SU-DHL-6 (cell line): ENCODE data around the gene FNIP2.

Experiments
- H2AFZ ChIP-seq: fragments of 200-600 bp; sonication (generic); 2 replicates; pipeline ENCODE4 v1.6.1; 2014; ENCODE audit warnings: low read depth, mild to moderate bottlenecking, moderate library complexity, mixed read lengths, antibody characterized with exemption, low read length; ENCODE audit not compliant: severe bottlenecking
- H3F3A ChIP-seq: fragments of 200-600 bp; shearing (Covaris generic); 2 replicates; pipeline ENCODE4 v1.6.0; 2016; ENCODE audit warnings: antibody characterized with exemption, mild to moderate bottlenecking; ENCODE audit not compliant: insufficient read depth
- H3K27ac ChIP-seq: fragments of 200-600 bp; sonication (generic); 2 replicates; pipeline ENCODE4 v1.5.1; 2016; ENCODE audit warnings: low read depth, mild to moderate bottlenecking, low read length, moderate library complexity, mixed read lengths
- H3K27me3 ChIP-seq: fragments of 200-600 bp; sonication (generic), shearing (Covaris generic); 2 replicates; pipeline ENCODE4 v1.6.0; 2014; ENCODE audit warnings: mild to moderate bottlenecking, low read length
- H3K36me3 ChIP-seq: fragments of 200-600 bp; sonication (generic); 2 replicates; pipeline ENCODE4 v1.6.1; 2014; ENCODE audit warnings: mild to moderate bottlenecking, low read length, mixed read lengths
- H3K4me2 ChIP-seq: fragments of 300-600, 200-600 bp; shearing (Covaris generic), sonication (generic); 2 replicates; pipeline ENCODE4 v1.6.0; 2014; ENCODE audit warnings: low read length, low read depth, mild to moderate bottlenecking; ENCODE audit not compliant: poor library complexity, severe bottlenecking
- H3K4me3 ChIP-seq: fragments of 200-600 bp; sonication (generic); 2 replicates; pipeline ENCODE4 v1.5.1; 2014; ENCODE audit warnings: antibody characterized with exemption, low read length, mild to moderate bottlenecking, mixed read lengths; ENCODE audit not compliant: insufficient read depth, poor library complexity, severe bottlenecking
- H3K79me2 ChIP-seq: fragments of 200-600 bp; sonication (generic); 2 replicates; pipeline ENCODE4 v1.6.1; 2014; ENCODE audit warnings: mild to moderate bottlenecking, low read length, moderate library complexity; ENCODE audit not compliant: insufficient read depth
- H3K9ac ChIP-seq: fragments of 200-600 bp; sonication (generic); 2 replicates; pipeline ENCODE4 v1.7.0; 2014; ENCODE audit warnings: mild to moderate bottlenecking, low read length
- H3K9me2 ChIP-seq: fragments of 200-600 bp; sonication (generic); replicated peaks from 2 replicates; pipeline ENCODE4 v1.6.1; 2014; ENCODE audit warnings: low read length; ENCODE audit not compliant: insufficient read depth
- H3K9me3 ChIP-seq: fragments of 200-600 bp; sonication (generic); 2 replicates; pipeline ENCODE4 v1.6.1; 2014; ENCODE audit warnings: low read length, mixed read lengths; ENCODE audit not compliant: insufficient read depth
- H4K20me1 ChIP-seq: fragments of 200-600 bp; sonication (generic); 2 replicates; pipeline ENCODE4 v1.6.1; 2014; ENCODE audit warnings: low read depth, mild to moderate bottlenecking, antibody characterized with exemption, low read length, moderate library complexity, mixed read lengths
- CTCF ChIP-seq: fragments of 200-600 bp; sonication (generic); IDR thresholded peaks from one replicate; pipeline ENCODE4 v1.5.1; 2017; ENCODE audit warnings: antibody characterized with exemption, mild to moderate bottlenecking, low read length, moderate library complexity; ENCODE audit not compliant: insufficient read depth, poor library complexity, severe bottlenecking
- EZH2phosphoT487 ChIP-seq: fragments of 200-600 bp; sonication (generic), shearing (Covaris generic); conservative IDR thresholded peaks from 2 replicates; pipeline ENCODE4 v1.6.1; 2018; ENCODE audit warnings: mild to moderate bottlenecking, antibody characterized with exemption, low read length, moderate library complexity, mixed read lengths

FNIP2 gene

GRCh38 chr4:158821228-158821971 is 52.6 kb downstream of the FNIP2 start:
- Histone ChIP-seq H4K20me1 (no peaks in the 10 kb centered on the region), H3K36me3 (no peaks in the 10 kb centered on the region), H3F3A (no peaks in the 10 kb centered on the region), H3K4me2 (no peak overlapping the region), H3K9me2 (no peaks in the 10 kb centered on the region), H3K79me2 (no peaks in the 10 kb centered on the region), H2AFZ (no peak overlapping the region), H3K9ac (no peak overlapping the region), H3K4me3 (no peak overlapping the region), H3K27me3 (no peaks in the 10 kb centered on the region), H3K27ac (no peak overlapping the region), H3K9me3 (no peaks in the 10 kb centered on the region)
- TF ChIP-seq CTCF: no peak
- TF ChIP-seq EZH2phosphoT487: no peak

GRCh38 chr4:158822348-158822747 is 53.5 kb downstream of the FNIP2 start:
- no peaks in the 10 kb centered on the region for H4K20me1 ChIP-seq
- no peak overlapping the region for H3K27ac ChIP-seq
- H3K27me3 ChIP-seq: no peaks in the 10 kb centered on the region
- no peak overlapping the region for H3K4me3 ChIP-seq
- H3K36me3 ChIP-seq: no peaks in the 10 kb centered on the region
- no peak overlapping the region for H3K9ac ChIP-seq
- H2AFZ ChIP-seq: no peak overlapping the region
- no peaks in the 10 kb centered on the region for H3K9me3 ChIP-seq
- TF ChIP-seq CTCF: no peak
- no peak for TF ChIP-seq EZH2phosphoT487
- H3F3A ChIP-seq: no peaks in the 10 kb centered on the region
- H3K9me2 ChIP-seq: no peaks in the 10 kb centered on the region
- no peaks in the 10 kb centered on the region for H3K79me2 ChIP-seq
- no peak overlapping the region for H3K4me2 ChIP-seq

GRCh38 chr4:158823461-158823873 is 54.6 kb downstream of the FNIP2 start:
- no peak overlapping the region for H3K4me2 ChIP-seq
- H3K36me3 ChIP-seq: no peaks in the 10 kb centered on the region
- H3K9ac ChIP-seq: no peak overlapping the region
- no peaks in the 10 kb centered on the region for H3K9me2 ChIP-seq
- H3F3A ChIP-seq: no peaks in the 10 kb centered on the region
- no peaks in the 10 kb centered on the region for H4K20me1 ChIP-seq
- no peak overlapping the region for H3K27ac ChIP-seq
- H3K79me2 ChIP-seq: no peaks in the 10 kb centered on the region
- no peaks in the 10 kb centered on the region for H3K27me3 ChIP-seq
- no peaks in the 10 kb centered on the region for H3K9me3 ChIP-seq
- no peak for TF ChIP-seq EZH2phosphoT487
- no peak for TF ChIP-seq CTCF
- H3K4me3 ChIP-seq: no peak overlapping the region
- no peak overlapping the region for H2AFZ ChIP-seq
